ENCODE results near the gene GM2A.

DNA sequence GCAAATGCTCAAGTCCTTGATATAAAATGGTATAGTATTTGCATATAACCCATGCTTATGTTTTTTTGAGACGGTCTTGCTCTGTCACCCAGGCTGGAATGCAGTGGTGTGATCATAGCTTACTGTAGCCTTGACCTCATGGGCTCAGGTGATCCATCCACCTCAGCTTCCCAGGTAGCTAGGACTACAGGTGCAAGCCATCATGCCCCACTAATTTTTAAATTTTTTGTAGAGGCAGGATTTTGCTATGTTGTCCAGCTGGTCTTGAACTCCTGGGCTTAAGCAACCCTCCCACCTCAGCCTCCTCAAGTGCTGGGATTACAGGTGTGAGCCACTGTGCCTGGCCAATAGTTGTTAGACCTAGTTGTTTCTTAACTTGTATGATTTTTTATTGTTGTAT is 33.3 kb downstream of the GM2A start:
- TF ChIP-seq, protein P1, sequence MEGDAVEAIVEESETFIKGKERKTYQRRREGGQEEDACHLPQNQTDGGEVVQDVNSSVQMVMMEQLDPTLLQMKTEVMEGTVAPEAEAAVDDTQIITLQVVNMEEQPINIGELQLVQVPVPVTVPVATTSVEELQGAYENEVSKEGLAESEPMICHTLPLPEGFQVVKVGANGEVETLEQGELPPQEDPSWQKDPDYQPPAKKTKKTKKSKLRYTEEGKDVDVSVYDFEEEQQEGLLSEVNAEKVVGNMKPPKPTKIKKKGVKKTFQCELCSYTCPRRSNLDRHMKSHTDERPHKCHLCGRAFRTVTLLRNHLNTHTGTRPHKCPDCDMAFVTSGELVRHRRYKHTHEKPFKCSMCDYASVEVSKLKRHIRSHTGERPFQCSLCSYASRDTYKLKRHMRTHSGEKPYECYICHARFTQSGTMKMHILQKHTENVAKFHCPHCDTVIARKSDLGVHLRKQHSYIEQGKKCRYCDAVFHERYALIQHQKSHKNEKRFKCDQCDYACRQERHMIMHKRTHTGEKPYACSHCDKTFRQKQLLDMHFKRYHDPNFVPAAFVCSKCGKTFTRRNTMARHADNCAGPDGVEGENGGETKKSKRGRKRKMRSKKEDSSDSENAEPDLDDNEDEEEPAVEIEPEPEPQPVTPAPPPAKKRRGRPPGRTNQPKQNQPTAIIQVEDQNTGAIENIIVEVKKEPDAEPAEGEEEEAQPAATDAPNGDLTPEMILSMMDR (conservative IDR thresholded peaks at IDR 0.05; ENCODE audit: low read length), result no peak
- no peak for TF ChIP-seq EZH2phosphoT487 (IDR thresholded peaks at IDR 0.05; ENCODE audit: borderline replicate concordance)
